H1 (cell line): ENCODE data around the gene TRPM6. TPM values are rescaled to one million over a fixed set of nuclear protein-coding genes. Genes with fewer than 3 reads are reported as not detected.

ENCODE experiments used
- CTCF ChIA-PET: fragments of 300-600 bp; sonication (Branson Sonifier 250); formaldehyde crosslinking; loops from one replicate; lab custom pipeline; 2021; ENCODE audit not compliant: partially characterized antibody; lab: Charles Lee
- POLR2A ChIA-PET: fragments of 300-600 bp; sonication (Branson Sonifier 250); formaldehyde crosslinking; loops from one replicate; lab custom pipeline; 2021; ENCODE audit warnings: inconsistent platforms; ENCODE audit not compliant: partially characterized antibody; lab: Charles Lee
- DNase-seq, 2 experiments: peaks; one replicate each; pipeline versions ENCODE4 v3.0.0 to v3.0.0-alpha.2; 2010 to 2022; ENCODE audit warnings: low spot score in 2 of 2, low read depth in 1 of 2, mixed read lengths in 1 of 2
- FAIRE-seq: peaks from 2 replicates; lab custom pipeline; 2011; peaks lifted over from hg19 to GRCh38; lab: Jason Lieb, UNC
- H2AFZ ChIP-seq: 2 replicates; pipeline ENCODE4 v1.8.1; 2012; ENCODE audit warnings: low read length, inconsistent platforms
- H2AK5ac ChIP-seq: 2 replicates; pipeline ENCODE4 v1.6.1; 2013; ENCODE audit warnings: low read depth, low read length
- H2BK120ac ChIP-seq: replicated peaks from 2 replicates; pipeline ENCODE3; 2013; ENCODE audit warnings: low read depth, low read length, inconsistent platforms
- H2BK12ac ChIP-seq: 2 replicates; pipeline ENCODE4 v1.6.1; 2013; ENCODE audit warnings: low read depth, low read length
- H2BK15ac ChIP-seq: 2 replicates; pipeline ENCODE4 v1.6.1; 2013; ENCODE audit warnings: low read length
- H2BK20ac ChIP-seq: 2 replicates; pipeline ENCODE4 v1.6.1; 2013; ENCODE audit warnings: low read length
- H2BK5ac ChIP-seq: 2 replicates; pipeline ENCODE4 v1.6.1; 2013; ENCODE audit warnings: low read depth, low read length
- H3K14ac ChIP-seq: 2 replicates; pipeline ENCODE4 v1.6.1; 2013; ENCODE audit warnings: inconsistent platforms; ENCODE audit not compliant: insufficient read length
- H3K18ac ChIP-seq: 2 replicates; pipeline ENCODE4 v1.6.1; 2013; ENCODE audit warnings: low read length; ENCODE audit errors: extremely low read depth
- H3K23ac ChIP-seq: 2 replicates; pipeline ENCODE4 v1.6.1; 2013; ENCODE audit warnings: inconsistent platforms; ENCODE audit not compliant: insufficient read length
- H3K23me2 ChIP-seq: 2 replicates; pipeline ENCODE4 v1.6.1; 2013; ENCODE audit warnings: low read depth, low read length
- H3K27ac ChIP-seq: 2 replicates; pipeline ENCODE4 v1.6.1; 2011; ENCODE audit warnings: low read depth, low read length, inconsistent platforms
- H3K27me3 ChIP-seq, 4 experiments: replicated peaks in 1 of 4; 1 replicate in 1 of 4; 2 replicates in 3 of 4; pipeline versions ENCODE4 v1.6.1 to v1.8.1; 2011 to 2013; ENCODE audit warnings: low read length in 3 of 4, mild to moderate bottlenecking in 3 of 4, inconsistent platforms in 2 of 4, mixed read lengths in 2 of 4, moderate library complexity in 1 of 4; ENCODE audit not compliant: control insufficient read depth in 3 of 4, insufficient read depth in 3 of 4; ENCODE audit errors: extremely low read depth in 1 of 4
- H3K36me3 ChIP-seq, 4 experiments: 2 replicates each; pipeline versions ENCODE4 v1.6.1 to v1.8.1; 2011 to 2013; ENCODE audit warnings: mild to moderate bottlenecking in 4 of 4, low read length in 3 of 4, moderate library complexity in 2 of 4, control low read depth in 1 of 4, inconsistent platforms in 1 of 4; ENCODE audit not compliant: insufficient read depth in 4 of 4, control insufficient read depth in 2 of 4
- H3K4ac ChIP-seq: replicated peaks from 2 replicates; pipeline ENCODE3; 2013; ENCODE audit warnings: low read length, low read depth, mixed read lengths, inconsistent platforms; ENCODE audit not compliant: insufficient read length
- H3K4me1 ChIP-seq, 4 experiments: replicated peaks in 1 of 4; 1 replicate in 1 of 4; 2 replicates in 3 of 4; pipeline versions ENCODE4 v1.6.1 to v1.8.1; 2011 to 2013; ENCODE audit warnings: low read length in 3 of 4, inconsistent platforms in 2 of 4, mixed read lengths in 1 of 4; ENCODE audit not compliant: insufficient read depth in 4 of 4, control insufficient read depth in 3 of 4
- H3K4me2 ChIP-seq, 2 experiments: 2 replicates each; pipeline versions ENCODE4 v1.6.1 to v1.8.1; 2011 to 2013; ENCODE audit warnings: low read depth in 2 of 2, low read length in 2 of 2, control low read depth in 1 of 2, inconsistent platforms in 1 of 2, mild to moderate bottlenecking in 1 of 2; ENCODE audit not compliant: insufficient read depth in 1 of 2
- H3K4me3 ChIP-seq, 4 experiments: fragments of 200-600, 300-600 bp in 1 of 4; sonication (generic), shearing (Covaris generic), sonication (Bioruptor Twin) in 1 of 4; 2 replicates each; pipeline versions ENCODE4 v1.5.1 to v1.8.1; 2011 to 2016; ENCODE audit warnings: low read length in 4 of 4, low read depth in 3 of 4, control low read depth in 2 of 4, inconsistent platforms in 2 of 4, mild to moderate bottlenecking in 2 of 4, mixed read lengths in 1 of 4, moderate library complexity in 1 of 4; ENCODE audit not compliant: insufficient read depth in 2 of 4; ENCODE audit errors: extremely low read depth in 1 of 4
- H3K56ac ChIP-seq: replicated peaks from 2 replicates; pipeline ENCODE3; 2013; ENCODE audit warnings: low read depth, mild to moderate bottlenecking, mixed read lengths, low read length, inconsistent platforms; ENCODE audit not compliant: insufficient read length
- H3K79me1 ChIP-seq: 2 replicates; pipeline ENCODE4 v1.6.1; 2013; ENCODE audit warnings: low read depth, low read length, control low read depth
- H3K79me2 ChIP-seq, 2 experiments: 2 replicates each; pipeline versions ENCODE4 v1.6.1 to v1.8.1; 2012 to 2013; ENCODE audit warnings: low read length in 2 of 2, mild to moderate bottlenecking in 2 of 2, inconsistent platforms in 1 of 2; ENCODE audit not compliant: insufficient read depth in 2 of 2, control insufficient read depth in 1 of 2
- H3K9ac ChIP-seq, 4 experiments: replicated peaks in 1 of 4; 1 replicate in 1 of 4; 2 replicates in 3 of 4; pipeline versions ENCODE4 v1.6.1 to v1.8.1; 2011 to 2013; ENCODE audit warnings: low read depth in 3 of 4, low read length in 3 of 4, control low read depth in 2 of 4, mild to moderate bottlenecking in 2 of 4, moderate library complexity in 2 of 4, inconsistent platforms in 1 of 4; ENCODE audit errors: extremely low read depth in 1 of 4
- H3K9me3 ChIP-seq, 2 experiments: 2 replicates each; pipeline versions ENCODE4 v1.6.1 to v1.8.1; 2012 to 2013; ENCODE audit warnings: mild to moderate bottlenecking in 2 of 2, moderate library complexity in 2 of 2, control low read depth in 1 of 2, inconsistent platforms in 1 of 2, low read depth in 1 of 2, low read length in 1 of 2, mixed read lengths in 1 of 2; ENCODE audit not compliant: insufficient read depth in 2 of 2
- H4K20me1 ChIP-seq, 2 experiments: replicated peaks in 1 of 2; 2 replicates each; pipeline versions ENCODE3 to v1.8.1; 2011 to 2013; ENCODE audit warnings: inconsistent platforms in 2 of 2, low read length in 2 of 2, mild to moderate bottlenecking in 1 of 2; ENCODE audit not compliant: insufficient read depth in 2 of 2, control insufficient read depth in 1 of 2
- H4K5ac ChIP-seq: 2 replicates; pipeline ENCODE4 v1.6.1; 2013; ENCODE audit warnings: low read length, low read depth, mixed read lengths, inconsistent platforms; ENCODE audit not compliant: insufficient read length
- H4K8ac ChIP-seq: 2 replicates; pipeline ENCODE4 v1.8.0; 2013; ENCODE audit warnings: mild to moderate bottlenecking, moderate library complexity, low read length, inconsistent platforms; ENCODE audit not compliant: insufficient read depth; ENCODE audit errors: extremely low read depth
- H4K91ac ChIP-seq: replicated peaks from 2 replicates; pipeline ENCODE3; 2013; ENCODE audit warnings: low read length, mixed read lengths, inconsistent platforms; ENCODE audit not compliant: insufficient read length
- BACH1 ChIP-seq: IDR thresholded peaks from 2 replicates; pipeline ENCODE4 v1.6.1; 2012; ENCODE audit warnings: low read length, improper control_type of control experiment
- BCL11A ChIP-seq, 2 experiments: IDR thresholded peaks; one replicate each; pipeline ENCODE4 v1.6.1; 2011; ENCODE audit warnings: low read depth in 2 of 2, low read length in 2 of 2, mild to moderate bottlenecking in 2 of 2
- BRCA1 ChIP-seq: IDR thresholded peaks from 2 replicates; pipeline ENCODE4 v1.6.1; 2012; ENCODE audit warnings: low read depth, low read length, improper control_type of control experiment
- CREB1 ChIP-seq: IDR thresholded peaks from 2 replicates; pipeline ENCODE4 v1.6.1; 2012; ENCODE audit warnings: inconsistent platforms
- EZH2 ChIP-seq: fragments of 200-600 bp; sonication (generic); IDR thresholded peaks from 2 replicates; pipeline ENCODE4 v1.7.1; 2012; ENCODE audit warnings: low read depth, mild to moderate bottlenecking, moderate library complexity, low read length, inconsistent platforms; ENCODE audit not compliant: severe bottlenecking
- HDAC2 ChIP-seq, 2 experiments: fragments of 300-600 bp in 1 of 2; sonication (generic) in 1 of 2; IDR thresholded peaks; 2 replicates each; pipeline ENCODE4 v1.6.1; 2011 to 2012; ENCODE audit warnings: low read depth in 2 of 2, low read length in 2 of 2, mild to moderate bottlenecking in 2 of 2, moderate library complexity in 2 of 2, borderline replicate concordance in 1 of 2, inconsistent platforms in 1 of 2
- KDM4A ChIP-seq: IDR thresholded peaks from one replicate; pipeline ENCODE4 v1.7.1; 2012; ENCODE audit warnings: low read depth, mild to moderate bottlenecking, moderate library complexity, low read length, inconsistent platforms; ENCODE audit not compliant: severe bottlenecking
- MAFK ChIP-seq: IDR thresholded peaks from 2 replicates; pipeline ENCODE4 v1.6.1; 2012; ENCODE audit warnings: low read depth, mild to moderate bottlenecking, improper control_type of control experiment, low read length
- NRF1 ChIP-seq: IDR thresholded peaks from 2 replicates; pipeline ENCODE4 v1.6.1; 2011; ENCODE audit warnings: mild to moderate bottlenecking, low read depth, low read length, improper control_type of control experiment
- POLR2AphosphoS5 ChIP-seq: IDR thresholded peaks from 2 replicates; pipeline ENCODE4 v1.6.1; 2011; ENCODE audit warnings: low read depth, low read length
- RBBP5 ChIP-seq: IDR thresholded peaks from 2 replicates; pipeline ENCODE4 v1.7.1; 2012; ENCODE audit warnings: low read depth, mild to moderate bottlenecking, inconsistent platforms, low read length, moderate library complexity, borderline replicate concordance
- RFX5 ChIP-seq: IDR thresholded peaks from 2 replicates; pipeline ENCODE4 v1.6.1; 2011; ENCODE audit warnings: low read depth, low read length, improper control_type of control experiment, borderline replicate concordance
- SP1 ChIP-seq: IDR thresholded peaks from 2 replicates; pipeline ENCODE4 v1.6.1; 2011; ENCODE audit warnings: low read depth, low read length
- SRF ChIP-seq: IDR thresholded peaks from 2 replicates; pipeline ENCODE4 v1.6.1; 2011; ENCODE audit warnings: mild to moderate bottlenecking, low read depth, low read length, moderate library complexity
- WGBS, 2 experiments: shearing (Covaris generic) in 1 of 2; methylation state at CpG; one replicate each; pipeline versions ENCODE4 v1.1.6 to v1.1.7; 2013 to 2015; ENCODE audit warnings: low lambda C conversion rate in 2 of 2, mixed read lengths in 2 of 2, inconsistent platforms in 1 of 2, low coverage in 1 of 2, missing lambda C conversion rate in 1 of 2; ENCODE audit not compliant: insufficient replicate concordance in 2 of 2, insufficient coverage in 1 of 2, insufficient read length in 1 of 2; ENCODE audit errors: extremely low coverage in 1 of 2, missing lambda C conversion rate in 1 of 2; 5-methylcytosine and 5-hydroxymethylcytosine counted together
- polyA plus RNA-seq, 7 experiments: library from polyadenylated mRNA; depleted of rRNA in 3 of 7; stranded (reverse) in 5 of 7; unstranded in 2 of 7; fragments of >200 nt in 5 of 7; fragments of 200-250 nt in 2 of 7; gene quantifications; 1 replicate in 5 of 7; 2 replicates in 1 of 7; 4 replicates in 1 of 7; pipeline versions ENCODE4 v1.2.1 to v1.2.3, GENCODE V29; 2011 to 2013; ENCODE audit warnings: missing spikeins in 2 of 7, mixed read lengths in 2 of 7
- total RNA-seq: library from RNA; stranded (reverse); fragmentation: NEBNext Ultra II Directional; extraction: Animal tissue kit (Norgen Biotek cat#: 25700); gene quantifications from 2 replicates; pipeline ENCODE4 v1.2.1, GENCODE V29; 2021
- TF ChIP-seq, protein P1 (sequence below): IDR thresholded peaks from 2 replicates; pipeline ENCODE4 v1.6.1; 2012; ENCODE audit warnings: inconsistent platforms

Gene TRPM6
- total and polyA plus RNA-seq, 2 of the 8 experiments (the other 6 are each of a cell fraction or from before 2014, with no cell fraction given): 0.45 to 1.5 TPM

DNA sequence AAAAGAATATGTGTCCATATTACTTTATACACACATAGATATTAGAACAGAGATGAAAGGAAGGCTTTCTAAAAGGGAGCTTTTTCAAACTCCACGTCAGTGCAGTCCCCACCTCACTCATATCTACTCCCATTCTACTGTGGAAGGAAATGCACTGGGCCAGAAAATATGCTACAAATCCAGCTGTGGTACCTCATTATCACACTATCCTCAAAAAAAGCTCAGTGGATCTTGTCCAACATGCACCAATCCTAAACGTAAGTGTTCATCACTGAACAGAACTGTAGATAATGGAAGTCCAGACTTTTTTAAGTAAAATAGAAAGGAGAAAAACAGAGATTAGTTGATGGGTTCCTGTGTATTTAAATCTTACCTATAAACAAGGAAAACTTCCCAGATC is 27.9 kb downstream of the TRPM6 start:
- H4K8ac ChIP-seq: no peak overlapping the region
- H2BK12ac ChIP-seq: no peak overlapping the region
- no peak overlapping the region for H3K56ac ChIP-seq
- no peak overlapping the region for H3K4me3 ChIP-seq
- H3K4me2 ChIP-seq: no peak overlapping the region
- no peak overlapping the region for H3K18ac ChIP-seq
- H2AFZ ChIP-seq: no peak overlapping the region
- no peak for FAIRE-seq
- no peak overlapping the region for H3K23ac ChIP-seq
- no peaks in the 10 kb centered on the region for H3K4me1 ChIP-seq
- no peak overlapping the region for H2BK20ac ChIP-seq
- no peaks in the 10 kb centered on the region; the same call in 1 of the 2 replicates for H3K23me2 ChIP-seq
- H2BK15ac ChIP-seq: no peak overlapping the region
- H3K9me3 ChIP-seq: no peaks in the 10 kb centered on the region
- H3K27ac ChIP-seq: no peak overlapping the region
- 91% methylated on average over 2 of the region's 2 CpGs; no CpG with 5 or more reads in 1 of the 2 experiments for WGBS, 2 experiments
- no peak overlapping the region for H2BK120ac ChIP-seq
- 0 out of 7 replicates have a peak overlapping the region, but pooled peaks of 1 of the 4 experiments have one; percentile 6 for H3K9ac ChIP-seq
- H4K5ac ChIP-seq: no peak overlapping the region
- H3K27me3 ChIP-seq: no peaks in the 10 kb centered on the region
- no peak overlapping the region for H2BK5ac ChIP-seq
- no peak overlapping the region for H3K4ac ChIP-seq
- H4K20me1 ChIP-seq: no peaks in the 10 kb centered on the region
- no peak overlapping the region for H4K91ac ChIP-seq
- H3K79me2 ChIP-seq: no peaks in the 10 kb centered on the region
- POLR2A ChIA-PET: no interaction called here
- DNase-seq: no peak
- H3K36me3 ChIP-seq: no peaks in the 10 kb centered on the region
- H3K14ac ChIP-seq: no peak overlapping the region
- no peak overlapping the region for H2AK5ac ChIP-seq
- H3K79me1 ChIP-seq: no peaks in the 10 kb centered on the region
- CTCF ChIA-PET: interaction anchor here (1.4 kb wide), 1 partner anchor 218 kb away, joined by 3 read pairs; no protein-coding TSS in a partner anchor
- TF ChIP-seq, protein P1, sequence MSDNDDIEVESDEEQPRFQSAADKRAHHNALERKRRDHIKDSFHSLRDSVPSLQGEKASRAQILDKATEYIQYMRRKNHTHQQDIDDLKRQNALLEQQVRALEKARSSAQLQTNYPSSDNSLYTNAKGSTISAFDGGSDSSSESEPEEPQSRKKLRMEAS: no peak
- TF ChIP-seq CREB1 (no peak), MAFK (no peak), BRCA1 (no peak), BACH1 (no peak), RBBP5 (no peak), KDM4A (no peak), POLR2AphosphoS5 (no peak), SRF (no peak), NRF1 (no peak), EZH2 (no peak), BCL11A (IDR thresholded peaks at IDR 0.05; ENCODE audit: low read depth in 2 of 2, low read length in 2 of 2) (no peak), SP1 (no peak), HDAC2 (IDR thresholded peaks at IDR 0.05; ENCODE audit: borderline replicate concordance in 1 of 2, low read depth in 2 of 2, low read length in 2 of 2) (no peak), RFX5 (no peak)
